Stimulated activated CD4-positive, alpha-beta T cell treated with anti-CD3 and anti-CD28 coated beads, Interleukin-12 subunit alpha, Interleukin-12 subunit beta, amount 100 ng/mL, for 48 hours (primary cell): ENCODE results near the gene AFTPH.

ENCODE experiments used
- DNase-seq, 3 donors: peaks; one replicate each; pipeline ENCODE4 v3.0.0-alpha.2; 2020; ENCODE audit warnings: low read depth in 2 of 3, low spot score in 1 of 3

The AFTPH gene

GRCh38 chr2:64538764-64539433 lies 14.8 kb downstream of the AFTPH start:
- no peak for DNase-seq

GRCh38 chr2:64540615-64541014 lies 16.5 kb downstream of the AFTPH start:
- DNase-seq = no peak

- DNase-seq = no peak
These were observed 17.4 kb downstream of the AFTPH start for GRCh38 chr2:64541547-64541946.

- DNase-seq = no peak
These were observed 18.2 kb downstream of the AFTPH start for GRCh38 chr2:64542071-64543007.

- DNase-seq = no peak
These were observed 19.0 kb downstream of the AFTPH start for GRCh38 chr2:64543008-64543697.

GRCh38 chr2:64548761-64549160 lies 24.6 kb downstream of the AFTPH start:
- no peak for DNase-seq

- DNase-seq = no peak
These were observed 25.9 kb downstream of the AFTPH start for GRCh38 chr2:64550042-64550441.

- DNase-seq = no peak
These were observed 27.7 kb downstream of the AFTPH start for GRCh38 chr2:64551851-64552250.

GRCh38 chr2:64554117-64554516 lies 30.0 kb downstream of the AFTPH start:
- no peak for DNase-seq

GRCh38 chr2:64558445-64559081 lies 34.4 kb downstream of the AFTPH start:
- no peak for DNase-seq

DNA sequence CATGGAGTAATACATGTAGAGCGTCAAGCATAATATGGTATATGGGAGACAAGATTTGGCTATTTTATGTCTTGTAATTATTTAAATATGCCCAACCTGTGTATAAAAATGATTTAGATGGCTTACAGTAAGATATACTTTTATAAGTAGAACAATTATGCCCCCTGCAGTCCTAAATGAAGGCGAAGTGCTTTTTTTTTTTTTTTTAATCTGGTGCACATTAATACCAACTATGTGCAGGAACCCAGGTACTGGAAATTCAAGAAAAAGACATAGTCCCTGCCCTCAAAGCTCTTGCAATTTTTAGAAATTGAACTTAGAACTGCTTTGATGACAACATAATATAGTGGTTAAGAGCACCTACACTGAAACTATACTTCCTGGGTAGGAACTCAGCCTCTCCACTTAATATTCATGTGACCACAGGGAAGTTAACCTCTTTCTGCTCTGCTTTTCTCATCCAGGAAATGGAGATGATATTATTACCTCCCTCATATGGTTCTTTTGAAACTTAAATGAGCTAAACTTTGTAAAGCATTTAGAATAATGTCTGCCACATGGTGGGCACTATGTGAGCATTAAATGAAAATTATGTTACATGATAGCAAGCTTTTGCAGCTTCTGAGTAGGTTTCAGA lies 38.1 kb downstream of the AFTPH start:
- no peak for DNase-seq

GRCh38 chr2:64563436-64563938 lies 39.4 kb downstream of the AFTPH start:
- DNase-seq = no peak

GRCh38 chr2:64565949-64566710 lies 42.0 kb downstream of the AFTPH start:
- DNase-seq = no peak

DNA sequence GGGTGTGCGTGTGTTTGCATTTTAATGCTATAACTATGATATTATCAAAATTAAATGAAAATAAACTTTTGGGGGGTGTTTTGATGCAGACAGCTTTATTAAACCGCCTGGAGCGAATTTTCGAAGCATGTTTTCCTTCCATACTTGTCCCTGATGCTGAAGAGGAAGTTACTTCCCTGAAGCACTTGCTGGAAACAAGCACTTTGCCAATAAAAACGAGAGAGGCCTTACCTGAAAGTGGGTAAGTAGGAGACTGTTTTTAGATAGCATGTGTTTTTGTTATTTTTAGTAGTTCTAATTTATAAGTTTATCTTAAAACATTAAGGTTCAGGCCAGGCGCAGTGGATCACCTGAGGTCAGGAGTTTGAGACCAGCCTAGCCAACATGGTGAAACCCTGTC lies 43.3 kb downstream of the AFTPH start:
- no peak for DNase-seq

GRCh38 chr2:64568836-64569235 lies 44.7 kb downstream of the AFTPH start:
- DNase-seq = no peak

- no peak for DNase-seq
These were observed 50.7 kb downstream of the AFTPH start for GRCh38 chr2:64574871-64575270.

DNA sequence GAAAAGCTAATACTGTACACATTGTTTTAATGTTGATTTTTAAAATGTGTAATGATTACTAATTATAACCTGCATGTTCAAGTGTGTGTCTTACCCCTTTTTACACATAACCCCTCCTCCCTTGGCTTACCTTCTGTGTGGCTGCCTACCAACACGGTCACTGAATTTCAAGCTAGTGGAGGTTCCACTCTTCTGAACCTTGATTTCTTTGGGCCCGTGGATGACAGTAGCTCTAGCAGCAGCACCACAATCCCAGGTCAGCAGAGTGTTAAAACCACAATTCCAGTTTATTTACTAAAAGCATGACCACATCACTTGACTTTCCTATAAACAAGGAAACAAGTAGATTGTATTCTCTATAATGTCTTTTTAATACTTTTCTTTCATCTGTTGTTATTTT lies 56.9 kb downstream of the AFTPH start:
- no peak for DNase-seq

DNA sequence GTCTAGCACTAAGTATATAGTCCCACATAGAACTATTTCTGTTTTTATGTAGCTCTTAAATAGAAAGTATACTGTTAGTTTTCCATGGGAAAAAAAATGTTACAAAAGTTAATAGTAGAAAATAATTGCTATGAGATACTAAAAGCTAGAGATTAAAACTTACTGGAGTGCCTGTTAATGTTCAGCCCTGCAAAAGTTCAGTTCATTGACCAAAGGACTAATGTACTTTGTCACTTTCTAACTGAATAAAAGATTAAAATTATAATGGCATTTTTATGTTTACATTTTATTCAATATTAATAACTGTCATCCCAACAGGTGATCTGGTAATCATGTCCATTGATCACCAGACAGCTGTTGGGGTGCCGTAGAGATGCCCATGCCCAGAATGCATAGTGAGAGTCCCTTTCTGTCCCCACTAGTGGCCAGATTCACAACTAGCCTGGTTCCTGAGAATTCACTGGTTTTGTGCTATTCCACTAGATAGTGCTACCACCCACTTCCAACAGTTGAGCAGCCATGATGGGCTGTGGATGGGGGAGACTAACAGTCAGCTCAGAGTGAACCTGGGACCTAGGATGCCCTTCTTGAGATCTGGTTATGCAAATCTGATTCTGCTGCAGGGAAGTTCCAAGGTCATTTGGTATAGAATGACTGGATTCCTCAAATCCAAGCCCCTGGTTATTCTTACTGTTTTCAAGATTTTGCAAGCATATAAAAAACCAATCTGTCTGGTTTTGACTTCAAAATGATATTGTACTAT lies 57.8 kb downstream of the AFTPH start:
- no peak for DNase-seq

DNA sequence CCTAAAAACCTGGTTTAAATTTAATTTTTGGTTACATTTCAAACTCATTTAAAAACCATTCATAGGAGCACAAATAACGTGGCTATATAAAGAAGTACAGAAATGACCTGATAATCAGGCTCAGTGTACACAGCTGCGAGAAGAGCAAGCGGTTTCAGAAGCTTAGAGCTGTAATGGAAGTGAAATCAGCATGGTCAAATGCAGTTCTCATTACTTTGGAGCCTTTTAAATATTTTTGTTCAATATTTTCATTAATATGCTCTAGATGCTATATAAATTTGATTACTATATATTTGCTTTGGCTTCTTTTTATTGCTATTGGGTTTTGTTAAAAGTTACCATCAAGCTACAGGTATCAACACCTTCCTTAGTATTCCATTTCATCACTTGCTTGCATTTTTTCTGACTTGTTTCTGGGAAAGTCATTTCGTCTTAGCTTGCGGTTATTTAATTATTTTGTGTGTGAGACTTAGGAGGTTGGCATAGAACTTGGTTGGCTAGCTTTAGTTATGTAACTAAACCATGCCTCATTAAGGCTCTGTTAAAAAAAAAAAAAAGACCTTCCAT lies 58.7 kb downstream of the AFTPH start:
- no peak for DNase-seq
